NCI-H2227 treated with DMSO at 0.1 percent for 48 hours (cell line): ENCODE measurements around the gene TMEM168.
"Not testable (repeated sequence)": the region's sequence is repeated elsewhere in the genome, so short reads cannot be mapped to it uniquely, and the experiment has no call there.

Experiments
- DNase-seq: peaks from one replicate; lab custom pipeline; 2025; lab: John Stamatoyannopoulos, UW

The TMEM168 gene

GRCh38 chr7:112781558-112781957 lies 8.6 kb downstream of the TMEM168 start:
- no peak for DNase-seq

GRCh38 chr7:112781110-112781509 lies 9.1 kb downstream of the TMEM168 start:
- DNase-seq, result no peak

- no peak for DNase-seq
Observed at GRCh38 chr7:112779667-112780066, 10.5 kb downstream of the TMEM168 start.

DNA sequence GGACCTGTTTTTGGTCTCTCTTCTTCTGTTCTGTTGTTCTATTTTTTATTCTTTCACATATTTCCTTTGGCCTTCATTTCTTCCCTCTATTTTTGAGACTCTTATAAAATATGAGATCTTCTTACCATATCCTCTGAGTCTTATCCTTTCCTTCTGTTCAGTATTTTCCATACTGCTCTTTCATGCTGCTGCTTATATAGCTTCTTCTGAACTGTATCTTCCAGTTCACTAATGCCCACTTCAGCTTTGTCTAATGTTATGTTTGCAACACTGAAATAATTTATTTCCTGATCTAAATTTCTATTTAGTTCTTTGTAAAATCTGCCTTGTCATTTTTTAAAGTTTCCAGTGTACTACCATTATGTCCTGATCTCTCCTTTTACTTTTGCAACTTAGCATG lies 12.8 kb downstream of the TMEM168 start:
- DNase-seq, result no peak

- DNase-seq, result no peak
Observed at GRCh38 chr7:112771166-112771565, 19.0 kb downstream of the TMEM168 start.

DNA sequence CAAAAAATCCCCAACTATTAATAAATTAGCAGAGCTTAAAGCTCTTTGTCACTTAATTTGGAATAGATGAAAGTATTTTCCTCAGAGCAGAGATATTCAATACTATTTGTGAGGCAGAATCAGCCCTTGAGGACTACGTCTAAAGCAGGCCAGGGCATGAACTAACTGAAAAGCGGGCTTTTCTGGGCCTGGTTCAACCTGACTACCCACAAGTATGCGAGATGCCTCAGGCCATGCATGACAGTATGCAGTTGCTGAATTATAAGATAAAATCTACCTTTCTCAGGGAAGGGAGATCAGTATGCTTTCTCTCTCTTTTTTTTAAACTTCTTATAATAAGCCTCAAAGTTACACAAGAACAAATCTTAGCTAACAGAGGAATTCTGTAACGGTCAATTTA lies 20.1 kb downstream of the TMEM168 start:
- no peak for DNase-seq

DNA sequence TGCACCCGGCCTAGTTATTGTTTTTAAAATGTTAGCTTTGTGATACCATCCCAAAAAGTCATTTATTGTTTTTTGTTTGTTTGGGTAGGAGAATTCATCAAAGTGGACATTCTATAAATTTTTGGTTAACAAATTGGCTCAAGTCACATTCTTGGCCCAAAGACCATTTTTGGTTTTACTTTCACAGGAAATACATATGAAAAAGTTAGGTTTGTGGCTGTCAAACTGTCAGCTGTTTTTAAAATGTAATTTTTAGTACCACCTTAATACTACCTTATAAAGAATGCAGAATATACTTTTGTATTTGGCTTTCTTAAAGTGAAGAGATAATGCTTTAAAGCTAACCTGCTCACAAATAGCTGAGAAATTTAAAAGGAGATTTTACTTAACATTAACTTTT lies 25.1 kb downstream of the TMEM168 start:
- DNase-seq, result no peak

- no peak for DNase-seq
Observed at GRCh38 chr7:112763996-112764395, 26.2 kb downstream of the TMEM168 start.

DNA sequence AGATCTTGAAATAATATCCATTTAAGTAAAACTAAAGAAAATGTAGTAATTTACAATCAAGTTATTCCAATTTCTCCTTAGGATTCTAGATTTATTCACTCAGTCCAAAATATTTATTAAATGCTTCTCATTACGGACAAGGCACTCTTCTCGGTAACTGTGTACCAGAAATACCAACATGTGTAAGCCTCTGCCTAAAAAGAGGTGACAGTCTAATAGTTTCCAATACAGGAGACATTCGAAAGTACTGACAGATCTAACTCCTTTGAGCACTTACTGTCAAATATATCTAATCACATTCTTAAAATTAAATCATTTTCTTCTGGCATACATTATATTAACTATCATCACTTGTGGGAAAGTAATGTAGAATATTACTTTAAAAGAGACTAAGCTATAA lies 26.9 kb downstream of the TMEM168 start:
- no peak for DNase-seq

- no peak for DNase-seq
Observed at GRCh38 chr7:112759905-112760304, 30.3 kb downstream of the TMEM168 start.

DNA sequence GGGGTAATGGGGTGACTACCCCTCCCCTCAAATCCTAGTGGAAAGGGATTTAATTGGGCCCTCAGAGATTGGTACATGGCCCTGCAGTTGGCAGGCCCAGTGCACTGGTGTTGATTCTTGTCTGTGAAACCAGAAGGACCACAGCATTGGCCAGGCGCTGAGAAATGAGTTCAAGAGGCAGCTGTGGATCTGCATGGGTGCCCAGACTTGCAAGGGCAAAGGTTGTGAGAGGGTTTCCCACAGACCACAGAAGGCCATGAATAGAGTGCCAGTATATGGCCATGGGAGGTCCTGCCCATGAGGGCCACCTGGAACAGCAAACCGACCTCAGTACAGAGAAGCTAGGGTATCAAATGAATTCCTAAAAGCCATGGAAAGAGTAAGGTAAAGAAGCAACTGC lies 32.9 kb downstream of the TMEM168 start:
- DNase-seq, result no peak

DNA sequence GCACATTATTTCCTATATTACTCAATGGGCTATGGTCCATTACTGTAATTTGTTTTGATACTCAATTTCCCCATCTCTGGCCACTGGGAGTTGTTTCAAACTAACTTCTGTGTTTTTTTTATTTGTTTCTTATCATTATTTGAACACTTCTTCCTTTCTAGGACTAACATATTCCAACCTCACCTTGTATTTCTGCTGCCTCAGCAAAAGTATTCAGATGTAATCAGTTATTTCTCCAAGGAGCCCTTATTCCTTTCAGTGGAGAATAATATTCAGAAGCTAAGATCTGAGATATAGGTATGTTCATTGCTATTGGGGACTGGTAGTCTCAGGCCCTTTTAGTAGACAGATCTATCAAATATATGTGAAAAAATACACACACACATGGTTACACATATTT lies 36.9 kb downstream of the TMEM168 start:
- no peak for DNase-seq

DNA sequence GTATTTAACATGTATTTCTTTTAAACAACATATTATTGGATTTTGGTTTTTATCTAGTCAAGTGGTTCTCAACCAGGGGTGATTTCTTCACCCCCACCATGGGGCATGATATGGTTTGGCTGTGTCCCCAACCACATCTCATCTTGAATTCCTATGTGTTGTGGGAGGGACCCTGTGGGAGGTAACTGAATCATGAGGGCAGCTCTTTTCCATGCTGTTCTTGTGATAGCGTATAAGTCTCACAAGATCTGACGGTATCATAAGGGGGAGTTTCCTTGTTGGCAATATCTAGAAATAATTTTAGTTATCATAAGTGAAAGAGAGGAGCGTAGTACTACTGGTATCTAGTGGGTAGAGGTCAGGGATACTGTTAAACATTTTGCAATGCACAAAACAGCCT lies 37.6 kb downstream of the TMEM168 start:
- no peak for DNase-seq

DNA sequence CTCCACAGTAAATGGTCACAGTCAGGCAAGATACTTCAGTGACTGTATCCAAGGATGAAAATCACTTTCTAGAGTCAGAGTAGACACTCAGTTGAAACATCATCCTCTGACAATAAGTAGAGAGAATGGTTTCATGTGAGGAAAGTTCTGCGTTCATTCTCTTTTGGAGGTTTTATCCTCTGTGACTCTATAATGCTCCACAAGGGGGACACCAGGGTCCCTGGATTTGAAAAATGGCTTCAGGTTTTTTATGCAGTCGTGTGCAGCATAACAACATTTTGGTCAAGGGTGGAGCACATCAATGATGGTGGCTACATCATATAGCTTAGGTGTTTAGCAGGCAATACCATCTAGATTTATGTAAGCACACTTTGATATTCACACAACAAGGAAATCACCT lies 40.4 kb downstream of the TMEM168 start:
- DNase-seq, result no peak

GRCh38 chr7:112748381-112748780 lies 41.8 kb downstream of the TMEM168 start:
- DNase-seq, result no peak

GRCh38 chr7:112745635-112746034 lies 44.6 kb downstream of the TMEM168 start:
- no peak for DNase-seq

DNA sequence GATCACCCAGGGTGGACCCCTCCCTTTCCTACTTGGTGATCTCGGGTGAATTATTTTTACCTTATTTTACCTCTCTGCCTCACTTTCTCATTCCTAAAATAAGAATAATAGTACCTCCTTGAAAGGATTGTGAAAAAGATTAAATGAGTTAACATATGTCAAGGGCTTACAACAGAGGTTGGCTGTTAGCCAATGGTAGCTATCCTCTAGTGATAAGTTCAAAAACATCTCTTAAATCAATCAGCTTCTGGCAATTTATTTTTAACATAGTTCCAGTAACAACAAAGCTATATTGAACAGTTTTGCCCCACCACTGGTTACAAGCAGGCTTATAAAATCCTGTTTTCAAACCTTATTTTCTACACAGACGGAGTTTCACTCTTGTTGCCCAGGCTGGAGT lies 45.4 kb downstream of the TMEM168 start:
- DNase-seq, result no peak

DNA sequence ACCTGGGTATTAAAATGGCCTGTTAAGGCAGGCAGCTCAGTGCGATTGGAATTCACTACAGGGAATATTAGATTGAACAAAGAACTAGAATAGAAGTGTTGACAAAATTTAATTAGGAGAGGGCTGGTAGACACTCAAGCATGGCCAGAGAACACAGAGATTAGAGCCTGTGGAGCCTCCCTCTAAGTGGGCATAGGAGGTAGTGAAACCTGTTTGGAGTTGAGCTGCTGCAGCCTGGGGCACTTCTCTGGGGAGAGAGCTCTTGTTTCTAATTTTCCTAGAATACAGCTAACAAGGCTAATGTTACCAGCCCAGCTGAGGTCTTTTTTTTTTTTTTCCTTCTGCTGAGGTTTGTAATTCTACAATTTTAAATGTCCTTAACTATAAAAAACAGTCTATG lies 46.4 kb downstream of the TMEM168 start:
- no peak for DNase-seq

- DNase-seq, result no peak
Observed at GRCh38 chr7:112740667-112741066, 49.5 kb downstream of the TMEM168 start.

- DNase-seq, result no peak
Observed at GRCh38 chr7:112739436-112740180, 50.6 kb downstream of the TMEM168 start.

DNA sequence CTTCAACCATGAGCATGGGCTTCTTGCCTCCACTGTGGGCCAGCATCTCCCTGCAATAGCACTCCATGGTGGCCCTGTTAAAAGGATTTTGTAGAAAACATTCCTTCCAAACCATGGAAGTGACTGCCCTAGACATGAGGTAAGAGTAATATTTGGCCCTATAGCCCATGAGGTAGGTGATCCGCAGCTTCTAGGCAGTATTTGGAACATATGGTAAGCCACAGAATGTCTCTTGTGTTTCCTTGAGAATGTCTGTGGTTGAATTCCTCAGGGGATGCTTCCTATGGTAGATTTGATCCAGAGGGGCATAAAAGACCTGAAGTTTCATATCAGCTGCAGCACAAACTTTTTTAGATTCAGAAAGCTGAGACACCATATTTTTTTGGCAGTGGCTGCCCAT lies 54.9 kb downstream of the TMEM168 start:
- no peak for DNase-seq

- not testable (repeated sequence) for DNase-seq
Observed at GRCh38 chr7:112731324-112731723, 58.9 kb downstream of the TMEM168 start.

DNA sequence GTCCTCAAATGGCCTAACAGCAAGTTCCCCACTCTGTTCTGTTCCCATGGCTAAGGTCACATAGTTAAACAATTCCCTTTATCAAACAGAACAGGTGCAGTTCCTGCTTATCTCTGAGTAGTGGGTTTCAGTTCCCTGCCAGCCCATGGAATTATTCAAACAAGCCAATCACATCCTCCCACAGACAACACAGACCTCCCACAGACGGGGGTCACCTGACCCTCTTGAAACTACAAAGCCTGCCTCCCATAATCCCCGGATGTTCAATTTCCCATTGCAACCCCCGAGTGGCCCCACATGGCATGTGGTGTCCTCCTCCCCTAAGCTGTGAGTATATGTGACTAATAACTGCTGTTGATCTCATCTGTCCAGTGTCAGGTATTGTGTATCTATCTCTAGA lies 64.1 kb downstream of the TMEM168 start:
- no peak for DNase-seq

GRCh38 chr7:112723416-112723815 lies 66.8 kb downstream of the TMEM168 start:
- DNase-seq, result no peak
